ENCODE results near the gene MACROD1. TPM values are rescaled to one million over a fixed set of nuclear protein-coding genes. Genes with fewer than 3 reads are reported as not detected.
A peak's percentile ranks its signal among the peaks of the same experiment; 100 is the strongest.

The MACROD1 gene
- total and polyA plus RNA-seq, 2 of the 13 experiments (the other 11 are each of a cell fraction or from before 2014, with no cell fraction given) = 23.1 to 34.5 TPM

- intact Hi-C loops (cut with micrococcal nuclease; ENCODE audit: unreplicated experiment) = no loop called here
- no TSS peak for BruUV-seq (replicated peaks)
- POLR2A ChIA-PET = no interaction called here
- 91% methylated on average over 6 of the region's 19 CpGs for WGBS (ENCODE audit: low lambda C conversion rate)
- Histone ChIP-seq H3K9ac (ENCODE audit: insufficient read depth, low read depth, low read length) (no peak overlapping the region), H3K27me3 (ENCODE audit: control insufficient read depth in 1 of 2, insufficient read depth in 2 of 2, low read length in 2 of 2) (no peaks in the 10 kb centered on the region), H3K9me3 (ENCODE audit: low read length) (no peaks in the 10 kb centered on the region), H3K4me1 (ENCODE audit: insufficient read depth, low read length) (peaks cover 25% of the 10 kb centered on the region), H3K4me2 (ENCODE audit: low read depth, low read length) (no peak overlapping the region), H4K20me1 (ENCODE audit: insufficient read depth, low read length) (peaks cover 4% of the 10 kb centered on the region), H2AFZ (ENCODE audit: low read length) (no peak overlapping the region), H3K79me2 (ENCODE audit: insufficient read depth, low read length) (no peaks in the 10 kb centered on the region), H3K27ac (ENCODE audit: extremely low read length, insufficient read depth, low read length) (no peak overlapping the region), H3K36me3 (replicated peaks in 1 of 2; ENCODE audit: control insufficient read depth in 1 of 2, insufficient read depth in 2 of 2, low read length in 2 of 2) (no peaks in the 10 kb centered on the region), H3K4me3 (replicated peaks in 1 of 3; ENCODE audit: insufficient read depth in 1 of 3, low read depth in 2 of 3, low read length in 3 of 3) (no peak overlapping the region)
- DNase-seq (ENCODE audit: low spot score) (no peak), ATAC-seq (no peak), FAIRE-seq (no peak)
- TF ChIP-seq DRAP1 (CRISPR knock-in tag; IDR thresholded peaks at IDR 0.05) = no peak
- TF ChIP-seq ZNF607 (CRISPR knock-in tag; IDR thresholded peaks at IDR 0.05; ENCODE audit: borderline replicate concordance) = no peak
- no peak for TF ChIP-seq CTCF (CRISPR knock-in tag; IDR thresholded peaks at IDR 0.05)
- TF ChIP-seq ZBTB21 (CRISPR knock-in tag; IDR thresholded peaks at IDR 0.05) = no peak
- no peak for TF ChIP-seq JUNB (CRISPR knock-in tag; IDR thresholded peaks at IDR 0.05; ENCODE audit: borderline replicate concordance)
- TF ChIP-seq ZNF740 (CRISPR knock-in tag; IDR thresholded peaks at IDR 0.05) = no peak
- TF ChIP-seq HNRNPL (IDR thresholded peaks at IDR 0.05; ENCODE audit: low read depth, low read length) = 0 out of 2 replicates have a peak, but pooled peaks have one; percentile 26
- in situ Hi-C loops (cut with HindIII; ENCODE audit: extremely low pct_ligation_motif_present, low pct_unique_long_range_greater_than_20kb) = no loop called here
- CTCF ChIA-PET (ENCODE audit: low intra/inter-chr PET ratio, low total read pairs) = no interaction called here
Measured at GRCh38 chr11:64051297-64051696, 114.6 kb downstream of the MACROD1 start.

All from HepG2 (cell line).